Endometrial microvascular endothelial cells (primary cell): Measurements from ENCODE around the gene PSMD12. TPM values are rescaled to one million over a fixed set of nuclear protein-coding genes. Genes with fewer than 3 reads are reported as not detected.
"Not testable (repeated sequence)": the region's sequence is repeated elsewhere in the genome, so short reads cannot be mapped to it uniquely, and the experiment has no call there.

ENCODE experiments used
- in situ Hi-C: cut with HindIII; loops from 2 replicates; pipeline ENCODE4 v1.10.0; 2017; ENCODE audit warnings: low sequenced_read_pairs, low pct_unique_long_range_greater_than_20kb; ENCODE audit errors: inconsistent ontology term
- total RNA-seq: library from RNA; depleted of rRNA; stranded (reverse); fragments of >200 nt; gene quantifications from one replicate; pipeline ENCODE4 v1.2.3, GENCODE V29; 2015; ENCODE audit errors: inconsistent ontology term

PSMD12 gene
- total RNA-seq, 1 donor from 2014 or later, result 48.9 TPM

GRCh38 chr17:67324330-67324729 is 42.0 kb downstream of the PSMD12 start:
- in situ Hi-C loops, result no loop called here

GRCh38 chr17:67323445-67323844 is 42.9 kb downstream of the PSMD12 start:
- in situ Hi-C loops, result no loop called here

- in situ Hi-C loops, result no loop called here
Observed at GRCh38 chr17:67322042-67322787, 44.2 kb downstream of the PSMD12 start.

GRCh38 chr17:67321486-67321885 is 44.9 kb downstream of the PSMD12 start:
- in situ Hi-C loops, result not testable (repeated sequence)

DNA sequence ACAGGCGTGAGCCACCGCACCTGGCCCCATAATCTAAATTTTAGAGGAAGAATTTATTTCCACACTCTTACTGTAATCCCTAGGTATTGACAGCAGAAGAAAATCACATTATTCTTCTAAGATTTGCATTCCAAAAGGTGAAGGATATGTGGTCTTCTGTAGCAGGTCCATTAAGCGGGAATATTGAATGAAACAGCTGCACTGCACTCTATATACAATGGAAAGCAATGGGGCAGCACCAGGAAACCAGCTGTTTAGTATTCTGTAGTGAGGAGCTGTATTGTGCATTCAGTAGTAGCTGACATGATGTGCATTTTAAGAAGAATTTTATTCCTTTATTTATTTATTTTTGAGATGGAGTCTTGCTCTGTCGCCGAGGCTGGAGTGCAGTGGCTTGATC is 49.6 kb downstream of the PSMD12 start:
- in situ Hi-C loops, result no loop called here

DNA sequence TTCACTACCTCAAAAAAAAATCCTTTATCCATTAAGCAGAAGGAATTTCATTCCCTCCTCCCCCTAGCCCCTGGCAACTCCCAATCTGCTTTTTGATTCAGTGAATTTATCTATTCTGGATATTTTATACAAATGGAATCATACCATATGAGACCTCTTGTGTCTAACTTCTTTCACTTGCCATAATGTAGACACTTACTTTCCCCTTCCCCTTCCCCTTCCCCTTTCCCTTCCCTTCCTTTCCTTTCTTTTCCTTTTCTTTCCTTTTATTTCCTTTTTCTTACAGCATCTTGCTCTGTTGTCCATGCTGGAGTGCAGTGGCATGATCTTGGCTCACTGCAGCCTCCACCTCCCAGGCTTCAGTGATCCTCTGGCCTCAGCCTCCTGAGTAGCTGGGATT is 50.5 kb downstream of the PSMD12 start:
- in situ Hi-C loops, result no loop called here

- in situ Hi-C loops, result no loop called here
Observed at GRCh38 chr17:67312265-67312664, 54.1 kb downstream of the PSMD12 start.

- in situ Hi-C loops, result no loop called here
Observed at GRCh38 chr17:67311575-67311974, 54.8 kb downstream of the PSMD12 start.

GRCh38 chr17:67310406-67310805 is 56.0 kb downstream of the PSMD12 start:
- in situ Hi-C loops, result no loop called here

DNA sequence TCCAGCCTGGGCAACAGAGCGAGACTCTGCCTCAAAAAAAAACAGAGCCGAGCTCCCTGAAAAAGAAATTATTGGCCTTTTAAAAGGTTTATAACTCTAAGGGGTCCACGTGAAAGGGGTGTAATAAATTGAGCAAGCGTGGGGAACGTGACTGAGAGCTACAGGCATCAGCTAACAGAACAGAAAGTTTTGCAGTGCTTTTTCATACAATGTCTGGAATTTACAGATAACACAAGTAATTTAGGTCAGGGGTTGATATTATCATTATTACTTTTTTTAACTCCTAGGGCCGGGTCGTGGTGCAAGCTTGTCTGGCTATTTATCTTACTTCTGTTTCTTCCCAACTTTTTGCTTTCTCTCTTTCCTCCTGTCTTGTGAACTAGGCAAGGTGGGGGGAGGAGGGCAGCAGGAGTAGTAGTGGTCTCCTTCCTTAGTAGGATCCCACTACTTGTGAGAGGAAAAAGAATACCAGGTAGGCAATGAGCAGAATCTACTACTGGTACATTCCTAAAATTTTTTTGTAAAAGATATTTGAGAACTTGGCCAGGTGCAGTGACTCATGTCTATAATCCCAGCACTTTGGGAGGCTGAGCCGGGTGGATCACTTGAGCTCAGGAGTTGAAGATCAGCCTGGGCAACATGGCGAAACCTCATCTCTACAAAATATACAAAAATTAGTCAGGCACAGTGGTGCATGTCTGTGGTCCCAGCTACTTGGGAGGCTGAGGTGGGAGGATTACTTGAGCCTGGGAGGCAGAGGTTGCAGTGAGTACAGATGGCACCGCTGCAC is 60.7 kb downstream of the PSMD12 start:
- in situ Hi-C loops, result not testable (repeated sequence)

DNA sequence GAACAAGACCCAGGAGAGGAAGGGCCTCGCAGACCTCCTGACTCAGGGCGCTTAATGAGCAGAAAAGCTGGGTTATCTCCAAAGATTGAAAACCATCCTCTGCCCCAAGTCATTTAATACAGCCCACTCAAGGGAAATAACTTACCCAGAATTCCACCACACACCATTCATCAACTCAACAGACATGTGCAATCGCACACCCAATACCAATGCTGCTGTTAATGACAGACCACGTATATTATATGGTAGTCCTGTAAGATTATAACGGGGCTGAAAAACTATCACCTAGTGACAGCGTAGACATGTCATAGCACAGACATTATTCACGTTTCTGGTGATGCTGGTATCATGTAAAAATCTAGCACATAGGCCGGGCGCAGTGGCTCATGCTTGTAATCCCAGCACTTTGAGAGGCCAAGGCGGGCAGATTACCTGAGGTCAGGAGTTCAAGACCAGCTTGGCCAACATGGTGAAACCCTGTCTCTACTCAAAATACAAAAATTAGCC is 68.9 kb downstream of the PSMD12 start:
- in situ Hi-C loops, result no loop called here

GRCh38 chr17:67294451-67295199 is 71.8 kb downstream of the PSMD12 start:
- in situ Hi-C loops, result no loop called here

- in situ Hi-C loops, result no loop called here
Observed at GRCh38 chr17:67293251-67294203, 72.8 kb downstream of the PSMD12 start.

- in situ Hi-C loops, result no loop called here
Observed at GRCh38 chr17:67290711-67291291, 75.6 kb downstream of the PSMD12 start.

DNA sequence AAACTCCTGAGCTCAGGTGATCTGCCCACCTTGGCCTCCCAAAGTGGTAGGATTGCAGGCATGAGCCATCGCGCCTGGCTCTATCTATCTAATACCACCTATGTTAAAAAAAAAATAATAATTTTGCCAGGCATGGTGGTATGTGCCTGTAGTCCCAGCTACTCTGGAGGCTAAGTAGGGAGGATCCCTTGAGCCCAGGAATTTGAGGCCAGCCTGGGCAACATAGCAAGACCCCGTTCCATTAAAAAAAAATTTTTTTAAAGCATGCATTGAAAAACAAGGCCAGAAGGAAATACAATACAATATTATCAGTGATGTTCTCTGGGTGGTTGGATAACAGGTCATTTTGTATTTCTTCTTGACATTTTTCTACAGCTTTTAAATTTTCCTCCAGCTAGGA is 76.1 kb downstream of the PSMD12 start:
- in situ Hi-C loops, result no loop called here

GRCh38 chr17:67289181-67289876 is 77.0 kb downstream of the PSMD12 start:
- in situ Hi-C loops, result no loop called here
